K562 (cell line): ENCODE results near the gene GIPC3.

Source experiments
- EP300 ChIP-seq: IDR thresholded peaks from 2 replicates; pipeline ENCODE4 v1.6.1; 2012; ENCODE audit warnings: low read length, improper control_type of control experiment
- ZNF586 ChIP-seq: fragments of 450-650 bp; formaldehyde crosslinking; conservative IDR thresholded peaks from 2 replicates; pipeline ENCODE4 v1.4.0; 2020; ENCODE audit warnings: mild to moderate bottlenecking, moderate library complexity

GRCh38 chr19:3606690-3607289 is 21.5 kb downstream of the GIPC3 start, which contains the start of gene TBXA2R:
- TF ChIP-seq ZNF586 (CRISPR knock-in tag) (no peak), EP300 (no peak)
